CD4-positive, alpha-beta memory T cell (primary cell): Measurements from ENCODE around the gene SMARCD1. TPM values are rescaled to one million over a fixed set of nuclear protein-coding genes. Genes with fewer than 3 reads are reported as not detected.
A peak's percentile ranks its signal among the peaks of the same experiment; 100 is the strongest.

Experiments
- CTCF ChIA-PET: fragments of 350-600 bp; sonication (Branson Sonifier 250); formaldehyde crosslinking; loops from one replicate; lab custom pipeline; 2021; ENCODE audit warnings: inconsistent platforms; ENCODE audit not compliant: partially characterized antibody; lab: Charles Lee
- POLR2A ChIA-PET: fragments of 350-600 bp; sonication (Branson Sonifier 250); formaldehyde crosslinking; loops from one replicate; lab custom pipeline; 2021; ENCODE audit not compliant: partially characterized antibody; lab: Charles Lee
- DNase-seq, 5 donors: peaks; one replicate each; pipeline versions ENCODE4 v3.0.0 to v3.0.0-alpha.2; 2020 to 2022; ENCODE audit warnings: mixed read lengths in 1 of 5
- H3K27ac ChIP-seq: one replicate; pipeline ENCODE4 v1.7.0; 2013; ENCODE audit warnings: low read depth, low read length
- H3K27me3 ChIP-seq: 2 replicates; pipeline ENCODE4 v1.7.0; 2013; ENCODE audit warnings: mild to moderate bottlenecking, low read length, moderate library complexity; ENCODE audit not compliant: insufficient read depth
- H3K36me3 ChIP-seq: 2 replicates; pipeline ENCODE4 v1.7.0; 2013; ENCODE audit warnings: mild to moderate bottlenecking, low read length, moderate library complexity; ENCODE audit not compliant: insufficient read depth
- H3K4me1 ChIP-seq: 2 replicates; pipeline ENCODE4 v1.7.0; 2013; ENCODE audit warnings: mild to moderate bottlenecking, low read length, moderate library complexity; ENCODE audit not compliant: insufficient read depth
- H3K4me3 ChIP-seq, 2 donors: one replicate each; pipeline ENCODE4 v1.7.0; 2013; ENCODE audit warnings: low read length in 2 of 2, mild to moderate bottlenecking in 1 of 2
- H3K9me3 ChIP-seq, 2 donors: one replicate each; pipeline ENCODE4 v1.7.0; 2013; ENCODE audit warnings: low read length in 2 of 2, control low read depth in 1 of 2; ENCODE audit not compliant: control insufficient read depth in 1 of 2
- H3K27ac Mint-ChIP-seq, 7 donors: one replicate each; pipeline ENCODE4 v1.8.0; 2020 to 2021; ENCODE audit warnings: mixed read lengths in 7 of 7, mild to moderate bottlenecking in 6 of 7, inconsistent platforms in 3 of 7, moderate library complexity in 3 of 7
- H3K27me3 Mint-ChIP-seq, 2 donors: one replicate each; pipeline ENCODE4 v1.8.0; 2020 to 2021; ENCODE audit warnings: mixed read lengths in 2 of 2
- H3K36me3 Mint-ChIP-seq, 2 donors: one replicate each; pipeline ENCODE4 v1.8.0; 2020 to 2021; ENCODE audit warnings: mixed read lengths in 2 of 2, inconsistent platforms in 1 of 2, mild to moderate bottlenecking in 1 of 2
- H3K4me1 Mint-ChIP-seq, 4 donors: one replicate each; pipeline ENCODE4 v1.8.0; 2020 to 2021; ENCODE audit warnings: mixed read lengths in 4 of 4, mild to moderate bottlenecking in 1 of 4
- H3K4me3 Mint-ChIP-seq, 8 donors: one replicate each; pipeline ENCODE4 v1.8.0; 2020 to 2021; ENCODE audit warnings: mixed read lengths in 8 of 8, mild to moderate bottlenecking in 7 of 8, moderate library complexity in 6 of 8, inconsistent platforms in 3 of 8
- H3K9me3 Mint-ChIP-seq, 8 donors: one replicate each; pipeline ENCODE4 v1.8.0; 2020 to 2021; ENCODE audit warnings: mixed read lengths in 8 of 8, mild to moderate bottlenecking in 5 of 8, inconsistent platforms in 3 of 8, moderate library complexity in 1 of 8
- intact Hi-C: fragments of 100-400 bp; cut with micrococcal nuclease; formaldehyde crosslinking; loops from one replicate; pipeline ENCODE4 v1.15.1; 2023
- polyA plus RNA-seq, 2 donors: library from polyadenylated mRNA; unstranded; fragments of 300-500 nt; fragmentation: Illumina TruSeq; gene quantifications; one replicate each; pipeline ENCODE4 v1.2.3, GENCODE V29; 2021
- total RNA-seq, 2 experiments: library from RNA; stranded (reverse); gene quantifications; one replicate each; pipeline ENCODE4 v1.2.3, GENCODE V29; 2021

SMARCD1 gene
- total and polyA plus RNA-seq, 4 experiments from 2014 or later = 13.0 to 64.5 (median 37.0) TPM

- Mint-ChIP-seq H3K27me3 (no peaks in the 10 kb centered on the region), H3K36me3 (peaks cover 29 to 49% of the 10 kb centered on the region in 2 donors), H3K4me3 (no peak overlapping the region), H3K27ac (peak overlapping the region in 1 of 7 donors; percentile 74), H3K4me1 (no peaks in the 10 kb centered on the region), H3K9me3 (no peaks in the 10 kb centered on the region)
- intact Hi-C loops = no loop called here
- Histone ChIP-seq H3K27ac (no peak overlapping the region), H3K36me3 (peaks cover 38% of the 10 kb centered on the region), H3K9me3 (no peaks in the 10 kb centered on the region), H3K27me3 (no peaks in the 10 kb centered on the region), H3K4me3 (no peak overlapping the region), H3K4me1 (no peaks in the 10 kb centered on the region)
- POLR2A ChIA-PET = interaction anchor here (0.7 to 1.9 kb wide), 2 partner anchors 10 to 59 kb away, joined by 3 to 13 read pairs; partner anchors contain the start of gene COX14
- CTCF ChIA-PET = interaction anchor here (0.7 to 16.0 kb wide), 4 partner anchors 10 to 776 kb away, joined by 3 to 316 read pairs (median 20); partner anchors contain the start of genes COX14 and SMARCD1
- no peak for DNase-seq
Measured at GRCh38 chr12:50101663-50102062, 16.5 kb downstream of the SMARCD1 start.

- CTCF ChIA-PET = interaction anchor here (1.6 to 16.0 kb wide), 3 partner anchors 9 to 32 kb away, joined by 5 to 316 read pairs (median 34); partner anchors contain the start of genes COX14 and SMARCD1
- H3K9me3 ChIP-seq = no peaks in the 10 kb centered on the region
- no peak overlapping the region for H3K27ac ChIP-seq
- H3K4me3 Mint-ChIP-seq = no peak overlapping the region
- intact Hi-C loops = no loop called here
- H3K36me3 Mint-ChIP-seq = peaks cover 26 to 44% of the 10 kb centered on the region in 2 donors
- H3K9me3 Mint-ChIP-seq = no peaks in the 10 kb centered on the region
- peak overlapping the region in 1 of 7 donors; percentile 23 for H3K27ac Mint-ChIP-seq
- H3K4me1 Mint-ChIP-seq = no peaks in the 10 kb centered on the region
- H3K4me3 ChIP-seq = no peak overlapping the region
- H3K36me3 ChIP-seq = peaks cover 33% of the 10 kb centered on the region
- no peaks in the 10 kb centered on the region for H3K4me1 ChIP-seq
- H3K27me3 Mint-ChIP-seq = peaks cover 0 to under 1% of the 10 kb centered on the region in 2 donors
- POLR2A ChIA-PET = interaction anchor here (1.9 kb wide), 1 partner anchor 10 kb away, joined by 13 read pairs; the partner anchor contains the start of gene COX14
- no peaks in the 10 kb centered on the region for H3K27me3 ChIP-seq
- no peak for DNase-seq
Measured at GRCh38 chr12:50102131-50102531, 17.0 kb downstream of the SMARCD1 start.

- Histone ChIP-seq H3K27me3 (no peaks in the 10 kb centered on the region), H3K27ac (no peak overlapping the region), H3K9me3 (no peaks in the 10 kb centered on the region), H3K4me3 (no peak overlapping the region), H3K36me3 (peaks cover 31% of the 10 kb centered on the region), H3K4me1 (no peaks in the 10 kb centered on the region)
- Mint-ChIP-seq H3K27me3 (peaks cover 0 to 1% of the 10 kb centered on the region in 2 donors), H3K4me1 (no peaks in the 10 kb centered on the region), H3K27ac (peak overlapping the region in 1 of 7 donors; percentile 64), H3K9me3 (no peaks in the 10 kb centered on the region), H3K36me3 (peaks cover 21 to 40% of the 10 kb centered on the region in 2 donors), H3K4me3 (no peak overlapping the region)
- intact Hi-C loops = no loop called here
- ChIA-PET CTCF (interaction anchor here (1.2 to 16.0 kb wide), 4 partner anchors 9 to 73 kb away, joined by 3 to 316 read pairs (median 20); partner anchors contain the start of genes CERS5, COX14 and SMARCD1), POLR2A (interaction anchor here (1.9 kb wide), 1 partner anchor 9 kb away, joined by 13 read pairs; the partner anchor contains the start of gene COX14)
- no peak for DNase-seq
Measured at GRCh38 chr12:50102646-50103309, 17.6 kb downstream of the SMARCD1 start.

- no peak for DNase-seq
- Mint-ChIP-seq H3K9me3 (no peaks in the 10 kb centered on the region), H3K27ac (no peak overlapping the region), H3K27me3 (peaks cover 0 to 1% of the 10 kb centered on the region in 2 donors), H3K36me3 (peaks cover 15 to 34% of the 10 kb centered on the region in 2 donors), H3K4me1 (no peaks in the 10 kb centered on the region), H3K4me3 (no peak overlapping the region)
- POLR2A ChIA-PET = interaction anchor here (1.0 to 1.9 kb wide), 2 partner anchors 8 to 9 kb away, joined by 4 to 13 read pairs; partner anchors contain the start of gene COX14
- H3K4me3 ChIP-seq = no peak overlapping the region
- H3K36me3 ChIP-seq = peaks cover 25% of the 10 kb centered on the region
- H3K9me3 ChIP-seq = no peaks in the 10 kb centered on the region
- CTCF ChIA-PET = interaction anchor here (1.2 to 16.0 kb wide), 4 partner anchors 8 to 72 kb away, joined by 3 to 316 read pairs (median 20); partner anchors contain the start of genes CERS5, COX14 and SMARCD1
- intact Hi-C loops = no loop called here
- H3K4me1 ChIP-seq = no peaks in the 10 kb centered on the region
- no peaks in the 10 kb centered on the region for H3K27me3 ChIP-seq
- H3K27ac ChIP-seq = no peak overlapping the region
Measured at GRCh38 chr12:50103351-50103750, 18.2 kb downstream of the SMARCD1 start.

GRCh38 chr12:50103767-50104321 lies 18.7 kb downstream of the SMARCD1 start, which contains the start of gene GPD1:
TSS of gene GPD1 (plus strand) at chr12:50104008. CDS start at chr12:50104051, 43 bp downstream.
- CTCF ChIA-PET = interaction anchor here (1.2 to 16.0 kb wide), 4 partner anchors 8 to 72 kb away, joined by 3 to 316 read pairs (median 20); partner anchors contain the start of genes CERS5, COX14 and SMARCD1
- no peak within 1 kb of the TSS for H3K4me3 ChIP-seq
- intact Hi-C loops = no loop called here
- H3K36me3 ChIP-seq = peaks cover 20% of the 10 kb centered on the region
- Mint-ChIP-seq H3K27ac (peak within 1 kb of the TSS in 2 of 7 donors; percentile 30 to 64), H3K27me3 (peaks cover 0 to 1% of the 10 kb centered on the region in 2 donors), H3K36me3 (peaks cover 13 to 29% of the 10 kb centered on the region in 2 donors), H3K4me3 (no peak within 1 kb of the TSS), H3K4me1 (no peaks in the 10 kb centered on the region), H3K9me3 (no peaks in the 10 kb centered on the region)
- POLR2A ChIA-PET = interaction anchor here (0.7 to 1.1 kb wide), 3 partner anchors 8 to 64 kb away, joined by 3 to 4 read pairs (median 3); partner anchors contain the start of genes CERS5 and COX14
- DNase-seq = no peak
- H3K4me1 ChIP-seq = no peaks in the 10 kb centered on the region
- H3K27ac ChIP-seq = no peak within 1 kb of the TSS
- no peaks in the 10 kb centered on the region for H3K9me3 ChIP-seq
- H3K27me3 ChIP-seq = no peaks in the 10 kb centered on the region

GRCh38 chr12:50104417-50105366 lies 19.6 kb downstream of the SMARCD1 start:
- intact Hi-C loops = no loop called here
- Mint-ChIP-seq H3K27me3 (peaks cover 0 to 1% of the 10 kb centered on the region in 2 donors), H3K4me1 (no peaks in the 10 kb centered on the region), H3K36me3 (peaks cover 9 to 21% of the 10 kb centered on the region in 2 donors), H3K4me3 (no peak overlapping the region), H3K9me3 (no peaks in the 10 kb centered on the region), H3K27ac (no peak overlapping the region)
- DNase-seq = no peak
- ChIA-PET POLR2A (interaction anchor here (0.7 to 1.1 kb wide), 3 partner anchors 7 to 63 kb away, joined by 3 to 4 read pairs (median 3); partner anchors contain the start of genes CERS5 and COX14), CTCF (interaction anchor here (1.5 to 16.0 kb wide), 2 partner anchors 14 to 71 kb away, joined by 5 to 316 read pairs; partner anchors contain the start of gene SMARCD1)
- Histone ChIP-seq H3K4me3 (no peak overlapping the region), H3K4me1 (peaks cover under 1% of the 10 kb centered on the region), H3K36me3 (peaks cover 11% of the 10 kb centered on the region), H3K9me3 (no peaks in the 10 kb centered on the region), H3K27ac (no peak overlapping the region), H3K27me3 (no peaks in the 10 kb centered on the region)
